H9 (cell line): ENCODE measurements around the gene APOM. TPM values are rescaled to one million over a fixed set of nuclear protein-coding genes. Genes with fewer than 3 reads are reported as not detected.

Source experiments
- DNase-seq: peaks from one replicate; pipeline ENCODE4 v3.0.0-alpha.2; 2017
- H2AFZ ChIP-seq: one replicate; pipeline ENCODE4 v1.6.1; 2013; ENCODE audit warnings: mild to moderate bottlenecking, low read length, control low read depth, moderate library complexity
- H2AK5ac ChIP-seq: 2 replicates; pipeline ENCODE4 v1.6.1; 2013; ENCODE audit warnings: low read length, control low read depth, mixed read lengths; ENCODE audit not compliant: insufficient read length
- H2BK120ac ChIP-seq: one replicate; pipeline ENCODE4 v1.6.1; 2013; ENCODE audit warnings: low read depth, mild to moderate bottlenecking, low read length, control low read depth, inconsistent platforms; ENCODE audit not compliant: poor library complexity, severe bottlenecking
- H2BK12ac ChIP-seq: 2 replicates; pipeline ENCODE4 v1.6.1; 2013; ENCODE audit warnings: low read length, control low read depth, mixed read lengths, low read depth; ENCODE audit not compliant: insufficient read length
- H2BK15ac ChIP-seq: 2 replicates; pipeline ENCODE4 v1.6.1; 2013; ENCODE audit warnings: low read depth, low read length, control low read depth
- H2BK20ac ChIP-seq: one replicate; pipeline ENCODE4 v1.6.1; 2013; ENCODE audit warnings: low read depth, mild to moderate bottlenecking, low read length, control low read depth, inconsistent platforms; ENCODE audit not compliant: poor library complexity, severe bottlenecking
- H2BK5ac ChIP-seq: 2 replicates; pipeline ENCODE4 v1.6.1; 2013; ENCODE audit warnings: low read length, control low read depth, mixed read lengths; ENCODE audit not compliant: insufficient read length
- H3K14ac ChIP-seq: 2 replicates; pipeline ENCODE4 v1.6.1; 2013; ENCODE audit warnings: low read length, control low read depth; ENCODE audit not compliant: insufficient read depth
- H3K18ac ChIP-seq: 2 replicates; pipeline ENCODE4 v1.6.1; 2013; ENCODE audit warnings: low read depth, mild to moderate bottlenecking, mixed read lengths, low read length, control low read depth; ENCODE audit not compliant: insufficient read length
- H3K23ac ChIP-seq: 2 replicates; pipeline ENCODE4 v1.6.1; 2013; ENCODE audit warnings: low read length, control low read depth, mixed read lengths, low read depth; ENCODE audit not compliant: insufficient read length
- H3K23me2 ChIP-seq: 2 replicates; pipeline ENCODE4 v1.6.1; 2013; ENCODE audit warnings: low read depth, mild to moderate bottlenecking, mixed read lengths, low read length, control low read depth; ENCODE audit not compliant: insufficient read length, poor library complexity, severe bottlenecking
- H3K27ac ChIP-seq: 2 replicates; pipeline ENCODE4 v1.5.1; 2013; ENCODE audit warnings: low read length, control low read depth, mixed read lengths, low read depth; ENCODE audit not compliant: insufficient read length
- H3K27me3 ChIP-seq: 2 replicates; pipeline ENCODE4 v1.6.1; 2013; ENCODE audit warnings: low read length, control low read depth, inconsistent platforms; ENCODE audit not compliant: insufficient read depth
- H3K4ac ChIP-seq: 2 replicates; pipeline ENCODE4 v1.6.1; 2013; ENCODE audit warnings: low read depth, mild to moderate bottlenecking, control low read depth, inconsistent platforms, low read length, moderate library complexity
- H3K4me1 ChIP-seq: 2 replicates; pipeline ENCODE4 v1.6.1; 2013; ENCODE audit warnings: low read length, control low read depth, inconsistent platforms; ENCODE audit not compliant: insufficient read depth
- H3K4me2 ChIP-seq: 2 replicates; pipeline ENCODE4 v1.6.1; 2013; ENCODE audit warnings: low read length, control low read depth, mixed read lengths; ENCODE audit not compliant: insufficient read length, insufficient read depth
- H3K56ac ChIP-seq: 2 replicates; pipeline ENCODE4 v1.6.1; 2013; ENCODE audit warnings: low read depth, mild to moderate bottlenecking, mixed read lengths, low read length, control low read depth; ENCODE audit not compliant: insufficient read length
- H3K79me1 ChIP-seq: 2 replicates; pipeline ENCODE4 v1.6.1; 2013; ENCODE audit warnings: low read depth, mild to moderate bottlenecking, moderate library complexity, low read length, control low read depth, inconsistent platforms; ENCODE audit not compliant: insufficient read depth, poor library complexity, severe bottlenecking
- H3K79me2 ChIP-seq: 2 replicates; pipeline ENCODE4 v1.6.1; 2013; ENCODE audit warnings: low read length, control low read depth, inconsistent platforms; ENCODE audit not compliant: insufficient read depth
- H3K9ac ChIP-seq: 2 replicates; pipeline ENCODE4 v1.6.1; 2013; ENCODE audit warnings: low read length, control low read depth, mixed read lengths; ENCODE audit not compliant: insufficient read length; ENCODE audit errors: extremely low read depth
- H3K9me3 ChIP-seq: one replicate; pipeline ENCODE4 v1.6.1; 2013; ENCODE audit warnings: low read depth, low read length, inconsistent platforms; ENCODE audit not compliant: control insufficient read depth
- H3T11ph ChIP-seq: one replicate; pipeline ENCODE4 v1.6.1; 2013; ENCODE audit warnings: mild to moderate bottlenecking, low read length, control low read depth, inconsistent platforms
- H4K20me1 ChIP-seq: one replicate; pipeline ENCODE4 v1.6.1; 2013; ENCODE audit not compliant: control insufficient read depth, insufficient read length, insufficient read depth
- H4K5ac ChIP-seq: 2 replicates; pipeline ENCODE4 v1.6.1; 2013; ENCODE audit warnings: low read depth, mild to moderate bottlenecking, mixed read lengths, low read length, control low read depth; ENCODE audit not compliant: insufficient read length
- H4K8ac ChIP-seq: replicated peaks from 2 replicates; pipeline ENCODE4 v1.6.1; 2013; ENCODE audit warnings: low read length, control low read depth, mixed read lengths, low read depth; ENCODE audit not compliant: insufficient read length
- H4K91ac ChIP-seq: 2 replicates; pipeline ENCODE4 v1.6.1; 2013; ENCODE audit warnings: low read depth, mild to moderate bottlenecking, moderate library complexity, mixed read lengths, low read length, control low read depth; ENCODE audit not compliant: insufficient read length
- H3K27ac Mint-ChIP-seq, 3 experiments: 2 replicates in 2 of 3; 3 replicates in 1 of 3; pipeline ENCODE4 v1.8.0; 2020 to 2021; ENCODE audit warnings: mixed read lengths in 3 of 3, mild to moderate bottlenecking in 1 of 3, moderate library complexity in 1 of 3
- H3K27me3 Mint-ChIP-seq: 2 replicates; pipeline ENCODE4 v1.8.0; 2021; ENCODE audit warnings: low read depth, mild to moderate bottlenecking, moderate library complexity, mixed read lengths
- H3K36me3 Mint-ChIP-seq, 3 experiments: 2 replicates in 2 of 3; 3 replicates in 1 of 3; pipeline ENCODE4 v1.8.0; 2020 to 2021; ENCODE audit warnings: low read depth in 3 of 3, mixed read lengths in 3 of 3; ENCODE audit not compliant: insufficient read depth in 1 of 3
- H3K4me1 Mint-ChIP-seq, 2 experiments: 2 replicates each; pipeline ENCODE4 v1.8.0; 2020; ENCODE audit warnings: mixed read lengths in 2 of 2
- H3K4me3 Mint-ChIP-seq, 2 experiments: 2 replicates in 1 of 2; 3 replicates in 1 of 2; pipeline ENCODE4 v1.8.0; 2020 to 2021; ENCODE audit warnings: mild to moderate bottlenecking in 2 of 2, mixed read lengths in 2 of 2, moderate library complexity in 1 of 2
- H3K9me3 Mint-ChIP-seq, 2 experiments: 2 replicates in 1 of 2; 3 replicates in 1 of 2; pipeline ENCODE4 v1.8.0; 2020; ENCODE audit warnings: mild to moderate bottlenecking in 2 of 2, mixed read lengths in 2 of 2, moderate library complexity in 1 of 2
- CTCF ChIP-seq: fragments of 200-600 bp; sonication (generic); conservative IDR thresholded peaks from 3 replicates; pipeline ENCODE4 v1.8.0; 2021; ENCODE audit warnings: antibody characterized with exemption, mild to moderate bottlenecking
- WGBS: extraction: QIAGEN DNeasy Blood & Tissue Kit; methylation state at CpG from one replicate; pipeline ENCODE4 v1.1.7; 2013; ENCODE audit warnings: missing lambda C conversion rate, low lambda C conversion rate, mixed read lengths; ENCODE audit not compliant: insufficient read length; ENCODE audit errors: extremely low coverage; 5-methylcytosine and 5-hydroxymethylcytosine counted together
- total RNA-seq: library from RNA; stranded (reverse); gene quantifications from 2 replicates; pipeline ENCODE4 v1.2.1, GENCODE V29; 2021

APOM gene
- total RNA-seq, 1 experiment from 2014 or later: 3.6 TPM

GRCh38 chr6:31664790-31665500, 9.3 kb downstream of the APOM start, which contains the start of gene GPANK1:
Gene GPANK1 (minus strand): TSS chr6:31664997. CDS start chr6:31664478, 519 bp downstream.
- H3K36me3 Mint-ChIP-seq: peaks cover 47 to 73% (median 63%) of the 10 kb centered on the region in 3 experiments
- Histone ChIP-seq H3K79me2 (peaks cover 6% of the 10 kb centered on the region; the same call in 1 of the 2 replicates), H4K20me1 (no peaks in the 10 kb centered on the region), H3K9ac (peak within 1 kb of the TSS; percentile 89), H3K14ac (peak within 1 kb of the TSS; percentile 66), H4K91ac (no peak within 1 kb of the TSS), H3K4me2 (peak within 1 kb of the TSS; percentile 96), H3K79me1 (peaks cover 11% of the 10 kb centered on the region), H3K4ac (no peak within 1 kb of the TSS), H2BK15ac (no peak within 1 kb of the TSS), H3K27ac (peak within 1 kb of the TSS; percentile 87), H3K27me3 (no peaks in the 10 kb centered on the region), H4K8ac (no peak within 1 kb of the TSS), H3K23ac (no peak within 1 kb of the TSS), H2BK5ac (peak within 1 kb of the TSS; percentile 17), H4K5ac (peak within 1 kb of the TSS; percentile 41), H2BK20ac (no peak within 1 kb of the TSS), H2AK5ac (no peak within 1 kb of the TSS), H3K18ac (peak within 1 kb of the TSS; percentile 81), H3T11ph (no peak within 1 kb of the TSS), H2BK12ac (no peak within 1 kb of the TSS), H3K9me3 (no peaks in the 10 kb centered on the region), H2AFZ (no peak within 1 kb of the TSS), H3K23me2 (peaks cover 24% of the 10 kb centered on the region), H3K4me1 (no peaks in the 10 kb centered on the region), H3K56ac (peak within 1 kb of the TSS; percentile 38), H2BK120ac (no peak within 1 kb of the TSS)
- H3K27ac Mint-ChIP-seq: peak within 1 kb of the TSS; percentile 99
- H3K27me3 Mint-ChIP-seq: no peaks in the 10 kb centered on the region; the same call in 1 of the 2 replicates
- no peak for TF ChIP-seq CTCF
- no peaks in the 10 kb centered on the region for H3K9me3 Mint-ChIP-seq
- no CpG with 5 or more reads among the region's 39 CpGs for WGBS
- peak; percentile 82 for DNase-seq
- H3K4me1 Mint-ChIP-seq: peaks cover 30 to 37% of the 10 kb centered on the region in 2 experiments
- H3K4me3 Mint-ChIP-seq: peak within 1 kb of the TSS; percentile 99
